WTC11 (cell line): ENCODE data around the gene UBR4. TPM values are rescaled to one million over a fixed set of nuclear protein-coding genes. Genes with fewer than 3 reads are reported as not detected.

Experiments used
- ATAC-seq: fragments of 200-7000 bp; cut with Tn5 transposase; 2 replicates; pipeline ENCODE4 v1.10.0; 2021; ENCODE audit warnings: mild to moderate bottlenecking, moderate library complexity
- CTCF ChIA-PET: fragments of 300-600 bp; sonication (Branson Sonifier 250); formaldehyde crosslinking; loops from one replicate; lab custom pipeline; 2021; ENCODE audit warnings: antibody characterized with exemption; lab: Charles Lee
- POLR2A ChIA-PET: fragments of 350-600 bp; sonication (Branson Sonifier 250); formaldehyde crosslinking; loops from one replicate; lab custom pipeline; 2021; ENCODE audit warnings: antibody characterized with exemption; lab: Charles Lee
- DNase-seq: peaks from one replicate; pipeline ENCODE4 v3.0.0; 2021; ENCODE audit warnings: low spot score
- H3K27ac Mint-ChIP-seq: 2 replicates; pipeline ENCODE4 v1.8.0; 2021; ENCODE audit warnings: mixed read lengths
- H3K27me3 Mint-ChIP-seq: 2 replicates; pipeline ENCODE4 v1.8.0; 2021; ENCODE audit warnings: low read depth, mild to moderate bottlenecking, moderate library complexity, mixed read lengths
- H3K36me3 Mint-ChIP-seq: 2 replicates; pipeline ENCODE4 v1.8.0; 2021; ENCODE audit warnings: mixed read lengths
- H3K4me1 Mint-ChIP-seq: 2 replicates; pipeline ENCODE4 v1.8.0; 2022; ENCODE audit warnings: mixed read lengths
- H3K4me3 Mint-ChIP-seq: 2 replicates; pipeline ENCODE4 v1.8.0; 2021; ENCODE audit warnings: mild to moderate bottlenecking, moderate library complexity, mixed read lengths
- H3K9me3 Mint-ChIP-seq: 2 replicates; pipeline ENCODE4 v1.8.0; 2021; ENCODE audit warnings: mixed read lengths
- AFF4 ChIP-seq: sonication (generic); formaldehyde crosslinking; IDR thresholded peaks from 2 replicates; pipeline ENCODE4 v1.8.1; 2023; ENCODE audit warnings: mild to moderate bottlenecking, missing genetic modification reagents, borderline replicate concordance
- ARID4B ChIP-seq: sonication (generic); formaldehyde crosslinking; IDR thresholded peaks from 2 replicates; pipeline ENCODE4 v1.8.0; 2023; ENCODE audit warnings: missing genetic modification reagents, mild to moderate bottlenecking, borderline replicate concordance
- ATF1 ChIP-seq: sonication (generic); formaldehyde crosslinking; IDR thresholded peaks from 2 replicates; pipeline ENCODE4 v1.8.1; 2023; ENCODE audit warnings: mild to moderate bottlenecking, moderate library complexity, missing genetic modification reagents
- ATF3 ChIP-seq: sonication (generic); formaldehyde crosslinking; conservative IDR thresholded peaks from 2 replicates; pipeline ENCODE4 v1.8.1; 2022; ENCODE audit warnings: mild to moderate bottlenecking, missing genetic modification reagents
- E2F1 ChIP-seq: sonication (generic); formaldehyde crosslinking; IDR thresholded peaks from 2 replicates; pipeline ENCODE4 v1.8.0; 2022; ENCODE audit warnings: mild to moderate bottlenecking, missing genetic modification reagents
- ELF4 ChIP-seq: sonication (generic); formaldehyde crosslinking; IDR thresholded peaks from 2 replicates; pipeline ENCODE4 v1.8.1; 2022; ENCODE audit warnings: low read depth, mild to moderate bottlenecking, moderate library complexity, missing genetic modification reagents
- EMX1 ChIP-seq: fragments of 250-450 bp; sonication (Bioruptor Pico); IDR thresholded peaks from 2 replicates; pipeline ENCODE4 v1.8.0; 2021; ENCODE audit warnings: mild to moderate bottlenecking
- ERG ChIP-seq: fragments of 250-450 bp; sonication (Bioruptor Pico); IDR thresholded peaks from 2 replicates; pipeline ENCODE4 v1.8.0; 2021; ENCODE audit warnings: mild to moderate bottlenecking
- SMAD3 ChIP-seq: sonication (generic); formaldehyde crosslinking; IDR thresholded peaks from 2 replicates; pipeline ENCODE4 v1.8.0; 2022; ENCODE audit warnings: missing genetic modification reagents, mild to moderate bottlenecking, borderline replicate concordance
- SOX15 ChIP-seq: fragments of 250-450 bp; sonication (Bioruptor Pico); IDR thresholded peaks from 2 replicates; pipeline ENCODE4 v1.9.0; 2021; ENCODE audit warnings: mild to moderate bottlenecking
- STAT6 ChIP-seq: sonication (generic); formaldehyde crosslinking; conservative IDR thresholded peaks from 2 replicates; pipeline ENCODE4 v1.8.1; 2023; ENCODE audit warnings: mild to moderate bottlenecking, low read depth, missing genetic modification reagents, moderate library complexity
- ZBTB43 ChIP-seq: sonication (generic); formaldehyde crosslinking; IDR thresholded peaks from 2 replicates; pipeline ENCODE4 v1.8.1; 2023; ENCODE audit warnings: mild to moderate bottlenecking, missing genetic modification reagents
- ZNF138 ChIP-seq: sonication (generic); formaldehyde crosslinking; conservative IDR thresholded peaks from 2 replicates; pipeline ENCODE4 v1.8.1; 2022; ENCODE audit warnings: mild to moderate bottlenecking, moderate library complexity, missing genetic modification reagents
- total RNA-seq: library from RNA; stranded (reverse); gene quantifications from 3 replicates; pipeline ENCODE4 v1.2.3, GENCODE V29; 2021

Gene UBR4
- total RNA-seq, 1 experiment from 2014 or later = 179 TPM

DNA sequence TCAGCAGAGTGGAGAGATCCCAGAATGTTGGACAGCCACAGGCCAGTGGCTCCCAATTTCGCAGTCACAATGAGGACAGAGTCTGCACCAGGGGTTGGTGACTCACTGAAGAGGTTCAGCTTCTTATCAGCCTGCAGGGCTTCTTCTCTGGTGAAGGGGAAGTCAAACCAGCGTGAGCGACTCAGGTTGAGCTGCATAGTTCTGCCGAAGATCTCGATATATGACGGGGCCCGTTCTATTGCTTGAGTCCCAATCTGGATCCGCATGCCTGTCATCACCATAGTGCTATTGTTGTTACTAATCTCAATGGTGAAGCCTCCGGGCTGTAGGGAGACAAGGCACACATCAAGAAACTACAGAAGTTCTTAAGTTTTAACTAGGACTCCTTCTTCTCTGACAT is 58.5 kb downstream of the UBR4 start:
- Mint-ChIP-seq H3K4me1 (no peaks in the 10 kb centered on the region), H3K9me3 (no peaks in the 10 kb centered on the region), H3K27ac (no peak overlapping the region), H3K27me3 (no peaks in the 10 kb centered on the region), H3K36me3 (peaks cover 100% of the 10 kb centered on the region), H3K4me3 (no peak overlapping the region)
- TF ChIP-seq ATF3 (CRISPR knock-in tag) (no peak), ELF4 (CRISPR knock-in tag) (no peak), STAT6 (CRISPR knock-in tag) (no peak), EMX1 (CRISPR knock-in tag) (no peak), ATF1 (CRISPR knock-in tag) (no peak), AFF4 (CRISPR knock-in tag) (no peak), E2F1 (no peak), ERG (CRISPR knock-in tag) (no peak), ZBTB43 (CRISPR knock-in tag) (no peak), ZNF138 (no peak), SOX15 (no peak), SMAD3 (CRISPR knock-in tag) (no peak), ARID4B (no peak)
- DNase-seq (no peak), ATAC-seq (no peak)
- CTCF ChIA-PET = no interaction called here
- POLR2A ChIA-PET = no interaction called here
